Measurements from ENCODE around the gene UGT1A5. TPM values are rescaled to one million over a fixed set of nuclear protein-coding genes. Genes with fewer than 3 reads are reported as not detected.

UGT1A5 gene
- total and polyA plus RNA-seq, 2 of the 13 experiments (the other 11 are each of a cell fraction or from before 2014, with no cell fraction given): not detected

DNA sequence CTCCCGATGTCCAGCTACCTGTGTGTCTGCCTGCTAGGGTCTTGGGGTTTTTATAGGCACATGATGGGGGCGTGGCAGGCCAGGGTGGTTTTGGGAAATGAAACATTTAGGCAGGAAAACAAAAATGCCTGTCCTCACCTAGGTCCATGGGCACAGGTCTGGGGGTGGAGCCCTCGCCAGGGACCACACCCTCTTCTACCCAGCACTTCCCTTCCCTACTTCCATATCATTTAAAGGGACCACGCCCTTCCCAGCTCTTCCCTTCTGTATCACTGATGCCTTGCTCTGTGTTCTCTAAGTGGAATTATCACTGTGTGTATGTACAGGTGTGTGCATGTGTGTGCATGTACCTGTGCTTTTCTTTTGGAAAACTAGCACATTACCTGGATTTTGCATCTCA, 53.7 kb downstream of the UGT1A5 start:
- DNase-seq (ENCODE audit: low spot score) (no peak), FAIRE-seq (no peak), ATAC-seq (no peak)
- H3K36me3 ChIP-seq (replicated peaks in 1 of 2; ENCODE audit: control insufficient read depth in 1 of 2, insufficient read depth in 2 of 2, low read length in 2 of 2): no peaks in the 10 kb centered on the region
- H3K4me2 ChIP-seq (ENCODE audit: low read depth, low read length): no peak overlapping the region
- H3K9me3 ChIP-seq (ENCODE audit: low read length): no peaks in the 10 kb centered on the region
- ChIA-PET CTCF (ENCODE audit: low intra/inter-chr PET ratio, low total read pairs) (no interaction called here), POLR2A (no interaction called here)
- H3K4me3 ChIP-seq (replicated peaks in 1 of 3; ENCODE audit: insufficient read depth in 1 of 3, low read depth in 2 of 3, low read length in 3 of 3): no peak overlapping the region
- intact Hi-C loops (cut with micrococcal nuclease; ENCODE audit: unreplicated experiment): no loop called here
- WGBS (ENCODE audit: low lambda C conversion rate): 68% methylated on average over 4 of the region's 4 CpGs
- no peak overlapping the region for H3K27ac ChIP-seq (ENCODE audit: extremely low read length, insufficient read depth, low read length)
- no peaks in the 10 kb centered on the region for H3K79me2 ChIP-seq (ENCODE audit: insufficient read depth, low read length)
- in situ Hi-C loops (cut with HindIII; ENCODE audit: extremely low pct_ligation_motif_present, low pct_unique_long_range_greater_than_20kb): no loop called here
- H3K27me3 ChIP-seq (ENCODE audit: control insufficient read depth in 1 of 2, insufficient read depth in 2 of 2, low read length in 2 of 2): peaks cover 4 to 47% of the 10 kb centered on the region in 2 experiments; a peak in 3 of 5 replicates
- H4K20me1 ChIP-seq (ENCODE audit: insufficient read depth, low read length): no peaks in the 10 kb centered on the region
- no peaks in the 10 kb centered on the region for H3K4me1 ChIP-seq (ENCODE audit: insufficient read depth, low read length)
- no peak overlapping the region for H2AFZ ChIP-seq (ENCODE audit: low read length)
- no TSS peak for BruUV-seq (replicated peaks)
- no peak overlapping the region for H3K9ac ChIP-seq (ENCODE audit: insufficient read depth, low read depth, low read length)
- TF ChIP-seq CEBPB (IDR thresholded peaks at IDR 0.05; ENCODE audit: borderline replicate concordance, low read depth, low read length) (no peak), KDM4B (CRISPR knock-in tag; IDR thresholded peaks at IDR 0.05) (no peak), RXRB (CRISPR knock-in tag; IDR thresholded peaks at IDR 0.05; ENCODE audit: borderline replicate concordance) (no peak), RFXAP (CRISPR knock-in tag; IDR thresholded peaks at IDR 0.05; ENCODE audit: borderline replicate concordance) (no peak), JDP2 (CRISPR knock-in tag; IDR thresholded peaks at IDR 0.05; ENCODE audit: borderline replicate concordance) (no peak), TEAD3 (CRISPR knock-in tag; optimal IDR thresholded peaks at IDR 0.05; ENCODE audit: borderline replicate concordance) (no peak), ATRX (CRISPR knock-in tag; IDR thresholded peaks at IDR 0.05; ENCODE audit: borderline replicate concordance) (no peak), BCL6 (CRISPR knock-in tag; IDR thresholded peaks at IDR 0.05) (no peak), EP300 (IDR thresholded peaks at IDR 0.05; ENCODE audit: low read depth in 2 of 2, low read length in 2 of 2) (no peak), EP300 (CRISPR knock-in tag; IDR thresholded peaks at IDR 0.05; ENCODE audit: borderline replicate concordance) (no peak), SRSF9 (IDR thresholded peaks at IDR 0.05; ENCODE audit: borderline replicate concordance, insufficient read depth, low read depth, low read length, poor library complexity, severe bottlenecking) (no peak)
- TF ChIP-seq, protein P1, sequence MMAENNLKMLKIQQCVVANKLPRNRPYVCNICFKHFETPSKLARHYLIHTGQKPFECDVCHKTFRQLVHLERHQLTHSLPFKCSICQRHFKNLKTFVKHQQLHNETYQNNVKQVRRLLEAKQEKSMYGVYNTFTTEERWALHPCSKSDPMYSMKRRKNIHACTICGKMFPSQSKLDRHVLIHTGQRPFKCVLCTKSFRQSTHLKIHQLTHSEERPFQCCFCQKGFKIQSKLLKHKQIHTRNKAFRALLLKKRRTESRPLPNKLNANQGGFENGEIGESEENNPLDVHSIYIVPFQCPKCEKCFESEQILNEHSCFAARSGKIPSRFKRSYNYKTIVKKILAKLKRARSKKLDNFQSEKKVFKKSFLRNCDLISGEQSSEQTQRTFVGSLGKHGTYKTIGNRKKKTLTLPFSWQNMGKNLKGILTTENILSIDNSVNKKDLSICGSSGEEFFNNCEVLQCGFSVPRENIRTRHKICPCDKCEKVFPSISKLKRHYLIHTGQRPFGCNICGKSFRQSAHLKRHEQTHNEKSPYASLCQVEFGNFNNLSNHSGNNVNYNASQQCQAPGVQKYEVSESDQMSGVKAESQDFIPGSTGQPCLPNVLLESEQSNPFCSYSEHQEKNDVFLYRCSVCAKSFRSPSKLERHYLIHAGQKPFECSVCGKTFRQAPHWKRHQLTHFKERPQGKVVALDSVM (CRISPR knock-in tag; IDR thresholded peaks at IDR 0.05): no peak
- TF ChIP-seq, protein P2, sequence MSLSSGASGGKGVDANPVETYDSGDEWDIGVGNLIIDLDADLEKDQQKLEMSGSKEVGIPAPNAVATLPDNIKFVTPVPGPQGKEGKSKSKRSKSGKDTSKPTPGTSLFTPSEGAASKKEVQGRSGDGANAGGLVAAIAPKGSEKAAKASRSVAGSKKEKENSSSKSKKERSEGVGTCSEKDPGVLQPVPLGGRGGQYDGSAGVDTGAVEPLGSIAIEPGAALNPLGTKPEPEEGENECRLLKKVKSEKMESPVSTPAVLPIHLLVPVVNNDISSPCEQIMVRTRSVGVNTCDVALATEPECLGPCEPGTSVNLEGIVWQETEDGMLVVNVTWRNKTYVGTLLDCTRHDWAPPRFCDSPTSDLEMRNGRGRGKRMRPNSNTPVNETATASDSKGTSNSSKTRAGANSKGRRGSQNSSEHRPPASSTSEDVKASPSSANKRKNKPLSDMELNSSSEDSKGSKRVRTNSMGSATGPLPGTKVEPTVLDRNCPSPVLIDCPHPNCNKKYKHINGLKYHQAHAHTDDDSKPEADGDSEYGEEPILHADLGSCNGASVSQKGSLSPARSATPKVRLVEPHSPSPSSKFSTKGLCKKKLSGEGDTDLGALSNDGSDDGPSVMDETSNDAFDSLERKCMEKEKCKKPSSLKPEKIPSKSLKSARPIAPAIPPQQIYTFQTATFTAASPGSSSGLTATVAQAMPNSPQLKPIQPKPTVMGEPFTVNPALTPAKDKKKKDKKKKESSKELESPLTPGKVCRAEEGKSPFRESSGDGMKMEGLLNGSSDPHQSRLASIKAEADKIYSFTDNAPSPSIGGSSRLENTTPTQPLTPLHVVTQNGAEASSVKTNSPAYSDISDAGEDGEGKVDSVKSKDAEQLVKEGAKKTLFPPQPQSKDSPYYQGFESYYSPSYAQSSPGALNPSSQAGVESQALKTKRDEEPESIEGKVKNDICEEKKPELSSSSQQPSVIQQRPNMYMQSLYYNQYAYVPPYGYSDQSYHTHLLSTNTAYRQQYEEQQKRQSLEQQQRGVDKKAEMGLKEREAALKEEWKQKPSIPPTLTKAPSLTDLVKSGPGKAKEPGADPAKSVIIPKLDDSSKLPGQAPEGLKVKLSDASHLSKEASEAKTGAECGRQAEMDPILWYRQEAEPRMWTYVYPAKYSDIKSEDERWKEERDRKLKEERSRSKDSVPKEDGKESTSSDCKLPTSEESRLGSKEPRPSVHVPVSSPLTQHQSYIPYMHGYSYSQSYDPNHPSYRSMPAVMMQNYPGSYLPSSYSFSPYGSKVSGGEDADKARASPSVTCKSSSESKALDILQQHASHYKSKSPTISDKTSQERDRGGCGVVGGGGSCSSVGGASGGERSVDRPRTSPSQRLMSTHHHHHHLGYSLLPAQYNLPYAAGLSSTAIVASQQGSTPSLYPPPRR (CRISPR knock-in tag; IDR thresholded peaks at IDR 0.05; ENCODE audit: borderline replicate concordance): no peak
- TF ChIP-seq, protein P3, sequence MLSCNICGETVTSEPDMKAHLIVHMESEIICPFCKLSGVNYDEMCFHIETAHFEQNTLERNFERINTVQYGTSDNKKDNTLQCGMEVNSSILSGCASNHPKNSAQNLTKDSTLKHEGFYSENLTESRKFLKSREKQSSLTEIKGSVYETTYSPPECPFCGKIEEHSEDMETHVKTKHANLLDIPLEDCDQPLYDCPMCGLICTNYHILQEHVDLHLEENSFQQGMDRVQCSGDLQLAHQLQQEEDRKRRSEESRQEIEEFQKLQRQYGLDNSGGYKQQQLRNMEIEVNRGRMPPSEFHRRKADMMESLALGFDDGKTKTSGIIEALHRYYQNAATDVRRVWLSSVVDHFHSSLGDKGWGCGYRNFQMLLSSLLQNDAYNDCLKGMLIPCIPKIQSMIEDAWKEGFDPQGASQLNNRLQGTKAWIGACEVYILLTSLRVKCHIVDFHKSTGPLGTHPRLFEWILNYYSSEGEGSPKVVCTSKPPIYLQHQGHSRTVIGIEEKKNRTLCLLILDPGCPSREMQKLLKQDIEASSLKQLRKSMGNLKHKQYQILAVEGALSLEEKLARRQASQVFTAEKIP (CRISPR knock-in tag; IDR thresholded peaks at IDR 0.05; ENCODE audit: borderline replicate concordance): no peak
- TF ChIP-seq, protein P4, sequence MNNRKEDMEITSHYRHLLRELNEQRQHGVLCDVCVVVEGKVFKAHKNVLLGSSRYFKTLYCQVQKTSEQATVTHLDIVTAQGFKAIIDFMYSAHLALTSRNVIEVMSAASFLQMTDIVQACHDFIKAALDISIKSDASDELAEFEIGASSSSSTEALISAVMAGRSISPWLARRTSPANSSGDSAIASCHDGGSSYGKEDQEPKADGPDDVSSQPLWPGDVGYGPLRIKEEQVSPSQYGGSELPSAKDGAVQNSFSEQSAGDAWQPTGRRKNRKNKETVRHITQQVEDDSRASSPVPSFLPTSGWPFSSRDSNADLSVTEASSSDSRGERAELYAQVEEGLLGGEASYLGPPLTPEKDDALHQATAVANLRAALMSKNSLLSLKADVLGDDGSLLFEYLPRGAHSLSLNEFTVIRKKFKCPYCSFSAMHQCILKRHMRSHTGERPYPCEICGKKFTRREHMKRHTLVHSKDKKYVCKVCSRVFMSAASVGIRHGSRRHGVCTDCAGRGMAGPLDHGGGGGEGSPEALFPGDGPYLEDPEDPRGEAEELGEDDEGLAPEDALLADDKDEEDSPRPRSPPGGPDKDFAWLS (CRISPR knock-in tag; IDR thresholded peaks at IDR 0.05; ENCODE audit: borderline replicate concordance): no peak

Data from HepG2 (cell line).